AG08395 (cell line): Measurements from ENCODE around the gene PHYHIPL.

ENCODE experiments used
- DNase-seq: peaks from one replicate; pipeline ENCODE4 v3.0.0; 2012; ENCODE audit warnings: mixed read lengths, low spot score

PHYHIPL gene

DNA sequence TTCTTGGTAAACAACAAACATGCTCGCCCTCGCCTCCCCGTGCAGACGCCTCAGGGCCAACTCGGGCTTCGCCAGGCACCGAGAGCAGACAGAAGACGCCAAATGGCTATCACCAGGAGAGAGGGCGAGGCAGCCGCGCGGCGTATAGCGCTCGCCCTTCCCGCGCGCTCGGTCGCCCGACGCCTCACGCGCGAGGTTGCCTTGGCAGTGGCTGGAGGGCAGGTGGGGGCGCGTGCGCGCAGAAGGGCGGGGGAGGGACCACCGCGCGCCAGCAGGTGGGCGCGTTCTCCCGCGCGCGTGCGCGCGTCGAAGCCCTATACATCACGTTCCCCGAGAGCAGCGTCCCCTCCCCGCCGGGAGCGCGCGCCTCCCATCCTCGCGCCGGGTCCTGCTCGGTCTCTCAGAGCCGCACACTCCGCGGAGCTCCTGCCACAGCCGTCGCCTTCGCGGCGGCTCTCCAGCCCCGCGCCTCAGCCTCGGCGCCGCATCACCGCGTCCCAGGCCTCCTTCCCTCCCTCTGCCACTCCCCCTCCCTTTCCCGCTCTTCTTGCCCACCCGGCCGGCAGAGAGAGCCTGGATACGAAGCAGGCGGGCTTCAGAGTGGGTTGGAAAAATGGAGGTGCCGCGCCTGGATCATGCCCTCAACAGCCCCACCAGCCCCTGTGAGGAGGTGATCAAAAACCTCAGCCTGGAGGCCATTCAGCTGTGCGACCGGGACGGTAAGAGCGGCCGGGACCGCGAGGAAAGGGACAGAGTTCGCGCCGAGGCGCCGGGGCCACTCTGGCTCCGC is at the start of gene PHYHIPL:
TSS of gene PHYHIPL (plus strand) at position 403 of the 790 bp plus-strand sequence. CDS start at position 614, 211 bp downstream.
- no peak for DNase-seq

DNA sequence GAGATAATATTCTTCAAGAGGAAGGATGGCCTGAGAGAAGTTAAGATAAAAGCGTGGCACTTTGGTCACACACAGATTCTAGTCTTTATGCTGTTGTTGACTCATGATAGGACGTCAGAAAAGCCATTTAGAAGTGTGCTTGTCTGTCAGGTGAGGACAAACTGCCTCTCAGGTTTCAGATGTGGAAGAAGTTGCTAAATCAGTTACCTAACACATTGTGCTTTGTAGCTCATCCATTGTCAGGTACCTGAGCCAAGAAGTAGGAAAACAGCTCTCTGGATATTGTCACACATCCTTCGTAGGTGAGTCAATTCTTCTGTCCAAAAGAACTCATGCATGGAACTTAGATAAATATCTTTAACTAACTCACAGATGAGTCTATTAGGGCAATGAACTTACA is 49.5 kb upstream of the PHYHIPL start:
- DNase-seq: no peak

DNA sequence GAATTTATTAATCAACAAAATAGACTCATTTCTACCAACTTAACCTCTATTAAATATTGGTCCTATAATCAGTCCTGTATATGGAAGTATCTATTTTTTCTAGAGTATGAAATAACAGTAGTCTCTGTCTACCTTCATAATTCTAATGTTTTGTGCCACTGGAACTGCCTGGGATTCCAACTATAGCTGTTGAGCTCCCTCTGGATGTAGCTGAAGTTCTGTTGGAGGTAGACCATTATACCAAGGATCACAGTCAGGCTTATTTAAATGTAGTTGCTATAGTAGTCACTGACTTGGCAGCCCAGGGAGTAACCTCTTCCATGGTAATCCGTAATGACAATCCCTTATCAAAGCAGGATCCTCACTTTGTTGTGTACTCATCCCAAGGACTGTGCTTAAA is 48.5 kb upstream of the PHYHIPL start:
- no peak for DNase-seq

DNA sequence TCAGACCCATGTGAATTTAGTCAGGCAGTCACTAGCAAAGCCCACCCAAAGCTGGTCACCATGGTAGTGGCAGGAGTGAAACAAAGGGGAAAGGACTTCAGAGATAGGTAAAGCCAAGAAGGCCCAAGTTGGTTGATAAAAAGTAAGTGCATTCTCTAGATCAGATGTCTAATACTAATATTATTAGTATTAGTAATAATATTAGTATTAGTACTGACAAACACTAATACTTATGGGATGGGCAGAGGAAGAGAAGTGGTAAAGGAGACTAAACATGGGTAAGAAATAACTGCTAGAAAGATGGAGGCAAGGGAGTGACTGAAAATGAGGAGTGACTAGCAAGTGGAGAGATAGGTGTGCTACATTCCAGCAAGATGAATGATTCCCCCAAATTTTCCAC is 46.6 kb upstream of the PHYHIPL start:
- DNase-seq: no peak

DNA sequence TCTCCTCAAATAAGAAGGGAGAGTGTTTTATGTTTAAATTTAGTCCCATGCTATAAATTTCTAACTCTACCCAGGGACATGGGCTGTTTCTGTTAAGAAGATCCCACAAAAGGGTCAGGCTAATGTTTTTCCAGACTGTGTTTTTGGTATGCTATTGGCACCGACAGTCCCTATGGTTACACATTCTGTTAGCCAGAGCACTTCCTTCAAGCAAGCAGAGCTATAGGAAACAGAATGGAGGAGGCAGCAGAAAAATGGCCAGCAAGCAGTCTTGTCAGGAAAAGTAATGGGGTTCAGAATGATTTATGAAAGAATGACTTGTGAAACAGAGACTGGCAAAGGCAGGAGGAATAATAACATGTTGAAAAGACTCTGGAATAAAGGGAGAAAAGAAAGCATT is 44.8 kb upstream of the PHYHIPL start:
- no peak for DNase-seq

DNA sequence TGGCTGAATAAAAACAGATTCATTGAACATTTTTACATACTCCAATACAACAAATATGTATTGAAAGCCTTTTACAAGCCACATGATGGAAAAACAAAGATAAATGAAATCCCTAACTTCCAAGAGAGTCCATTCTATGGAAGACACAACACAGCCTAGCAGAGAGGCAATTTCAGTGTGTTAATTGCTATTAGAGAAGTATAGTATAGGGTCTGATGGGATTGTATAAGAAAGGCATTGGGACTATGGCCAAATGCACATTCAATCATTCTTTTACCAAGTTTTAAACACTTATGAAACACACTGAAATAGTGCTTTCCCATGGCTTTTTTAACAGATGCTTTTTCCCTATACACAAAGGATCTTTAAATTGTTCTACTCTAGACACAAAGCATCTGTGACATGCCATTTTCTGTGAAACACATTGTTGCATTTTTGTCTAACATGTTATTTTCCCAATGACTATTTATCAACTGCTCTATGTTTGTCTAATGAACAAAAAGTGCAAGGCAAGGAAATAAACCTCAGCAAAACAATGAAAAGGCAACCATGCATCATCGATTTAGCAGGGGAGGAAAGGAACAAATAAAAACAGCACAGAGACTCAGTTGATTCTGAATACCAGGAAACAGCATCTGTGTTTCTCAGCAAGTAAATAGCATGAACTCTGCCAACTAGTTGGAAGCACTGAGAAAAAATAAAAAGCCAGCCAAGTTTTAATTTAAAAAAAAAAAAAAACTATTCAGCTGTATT is 42.4 kb upstream of the PHYHIPL start:
- DNase-seq: no peak

DNA sequence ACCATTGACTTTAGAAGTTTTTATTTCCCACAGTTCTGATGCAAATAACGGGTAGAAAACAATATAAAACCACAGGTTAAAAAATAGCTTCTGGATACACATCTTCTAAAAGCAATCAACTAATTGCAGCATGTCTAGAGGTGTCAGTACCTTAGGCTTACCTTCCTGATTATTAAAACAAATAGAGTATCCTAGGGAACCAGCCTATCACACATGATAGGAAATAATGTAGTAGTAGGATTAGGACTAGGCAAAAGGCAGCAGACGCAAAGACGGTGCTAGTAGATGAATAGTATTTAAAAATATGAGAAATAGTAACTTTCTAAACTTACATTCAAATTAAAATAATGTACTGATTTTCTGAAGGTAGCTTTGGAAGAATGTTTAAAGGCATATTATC is 41.7 kb upstream of the PHYHIPL start:
- DNase-seq: no peak

DNA sequence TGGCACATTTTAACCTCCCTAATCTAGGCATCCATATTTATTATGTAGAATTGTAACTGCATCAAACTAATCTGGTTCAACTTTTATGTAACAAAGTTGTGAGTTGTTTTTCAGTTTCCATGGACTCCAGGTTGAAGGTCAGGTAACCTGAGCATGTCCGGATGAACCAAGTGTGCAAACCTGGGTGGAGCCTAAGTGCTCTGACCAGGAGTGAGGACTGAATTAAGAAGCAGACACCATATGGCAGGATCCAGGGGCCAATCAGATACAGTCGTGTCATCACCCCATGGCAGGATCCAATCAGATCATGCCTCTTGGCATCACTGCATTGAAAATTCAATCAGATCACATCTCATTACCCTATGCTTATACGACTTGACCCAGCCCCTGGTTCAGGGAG is 41.2 kb upstream of the PHYHIPL start:
- no peak for DNase-seq

DNA sequence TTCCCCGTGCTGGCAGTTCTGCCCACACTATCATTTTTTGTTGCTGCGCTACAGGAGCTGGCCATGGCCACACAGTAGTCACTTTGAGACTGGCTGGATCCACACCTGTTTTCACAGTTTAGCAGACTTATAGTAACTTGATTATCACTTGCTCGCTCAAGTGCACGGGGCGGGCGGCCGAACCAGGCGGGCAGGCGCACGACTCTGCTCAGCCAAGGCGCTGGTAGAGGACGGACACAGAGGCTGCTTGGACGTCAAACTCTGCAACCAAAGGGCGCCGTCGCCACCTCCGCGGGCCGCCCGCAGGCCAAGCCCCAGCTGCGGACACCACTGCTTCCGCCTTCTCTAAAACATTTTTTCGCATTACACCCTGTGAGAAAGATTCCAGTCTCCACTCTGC is 38.4 kb upstream of the PHYHIPL start:
- DNase-seq: no peak

DNA sequence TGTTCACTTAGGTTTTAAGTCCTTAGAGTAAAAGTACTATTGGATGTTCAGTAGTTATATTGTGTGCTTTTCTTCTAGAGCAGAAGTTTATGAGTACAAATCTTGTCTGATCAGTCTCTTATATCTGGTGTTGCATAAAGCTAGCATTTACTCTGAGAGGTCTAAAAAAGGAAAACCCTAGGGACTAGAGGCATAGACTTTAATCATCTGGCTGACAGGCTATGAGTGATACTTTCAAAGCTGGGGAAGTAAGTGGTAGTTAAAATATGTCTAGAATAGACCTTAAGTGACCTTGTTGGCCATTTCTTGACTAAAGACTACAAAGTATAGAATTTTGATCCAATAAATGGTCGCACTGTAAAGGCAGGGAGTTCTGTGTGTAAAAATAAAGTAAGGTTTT is 32.9 kb upstream of the PHYHIPL start:
- DNase-seq: no peak

DNA sequence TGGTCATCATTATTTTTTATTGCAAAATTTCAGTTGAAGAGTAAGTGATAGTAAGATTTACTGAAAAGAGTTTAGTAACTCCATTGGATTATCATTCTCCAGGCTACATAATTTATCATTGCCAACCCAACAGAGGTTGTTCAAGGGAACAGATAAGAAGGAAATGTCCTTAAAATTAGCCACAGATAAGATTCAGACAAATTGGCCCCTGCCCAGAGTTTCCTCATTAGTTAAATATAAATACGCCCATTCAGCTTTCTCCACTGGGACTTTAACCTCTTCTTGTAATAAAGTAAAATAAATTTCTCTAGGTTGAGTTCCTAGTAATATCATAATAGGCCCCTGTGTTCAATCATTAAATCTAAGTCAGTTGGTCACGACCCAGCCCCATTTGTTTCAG is 27.7 kb upstream of the PHYHIPL start:
- DNase-seq: no peak

DNA sequence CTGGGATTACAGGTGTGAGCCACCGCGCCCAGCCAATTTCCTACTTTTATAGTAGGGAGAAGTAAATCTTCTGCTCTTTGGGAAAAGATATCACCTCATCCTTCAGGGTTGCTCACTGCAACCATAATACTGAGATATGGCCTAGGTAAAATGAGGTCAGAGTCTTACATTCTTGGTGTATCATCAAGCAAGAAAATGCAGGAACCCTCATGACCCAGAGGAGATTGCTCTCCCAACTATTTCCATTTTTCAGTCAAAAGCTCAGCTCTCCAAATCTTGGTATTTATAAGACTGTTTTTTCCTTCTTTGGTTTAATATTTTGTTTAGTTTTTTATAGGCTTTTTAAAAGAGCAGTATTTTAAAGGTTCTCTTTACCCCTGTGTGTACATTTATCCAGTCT is 20.9 kb upstream of the PHYHIPL start:
- DNase-seq: no peak

DNA sequence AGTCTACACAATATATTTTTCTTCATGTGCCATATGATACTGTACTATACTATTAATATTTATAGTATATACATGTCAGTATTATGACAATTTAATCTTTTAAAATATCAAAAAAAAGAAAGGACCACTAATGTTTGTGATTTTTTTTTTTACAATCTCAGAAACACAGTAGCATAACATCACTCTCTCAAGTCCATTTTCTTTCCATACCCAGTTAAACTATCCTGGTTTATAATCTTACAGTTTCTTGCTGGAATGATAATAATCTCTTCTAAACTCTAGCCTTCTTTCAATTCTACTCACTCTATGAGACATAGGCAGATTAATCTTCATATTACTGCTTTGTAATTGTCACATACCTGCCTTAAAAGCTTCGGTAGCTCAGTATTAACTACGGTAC is 8.9 kb upstream of the PHYHIPL start:
- DNase-seq: no peak

DNA sequence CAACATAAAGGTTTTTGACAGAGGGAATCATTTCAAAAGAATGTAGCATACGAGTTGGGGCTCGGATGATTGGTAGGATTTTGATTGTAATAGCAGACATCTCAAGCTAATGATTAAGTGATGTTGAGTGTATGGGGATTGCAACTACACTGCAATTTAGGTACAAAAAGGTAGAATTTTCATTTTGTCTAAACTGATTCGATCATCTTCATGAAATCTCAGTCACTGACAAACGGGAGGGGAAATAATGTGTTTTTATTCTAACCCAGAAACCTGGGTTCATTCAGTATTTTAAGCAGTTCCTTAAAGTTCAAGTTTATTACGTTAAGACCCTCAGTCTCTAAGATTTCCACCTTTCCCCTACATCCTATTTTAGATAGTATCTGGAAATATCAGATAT is 3.9 kb upstream of the PHYHIPL start:
- DNase-seq: no peak

DNA sequence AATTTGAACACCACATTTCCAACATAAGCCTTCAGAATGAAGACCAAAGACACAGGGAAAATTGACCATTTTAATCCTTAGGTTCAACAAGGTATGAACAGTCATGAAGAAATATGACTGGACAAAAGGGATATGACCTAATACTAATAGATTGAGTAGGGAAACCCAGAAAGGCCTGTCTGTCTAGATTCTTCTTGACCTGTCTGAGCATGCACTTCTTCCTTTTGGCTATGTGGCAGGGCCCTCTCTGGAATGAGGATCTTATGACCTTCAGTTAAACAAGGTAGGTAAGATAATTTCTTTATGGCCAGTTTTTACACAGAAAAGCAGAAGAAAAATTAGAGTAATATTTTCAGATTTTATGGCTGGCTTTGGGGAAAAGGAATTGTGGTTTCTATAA is 3.0 kb upstream of the PHYHIPL start:
- no peak for DNase-seq

DNA sequence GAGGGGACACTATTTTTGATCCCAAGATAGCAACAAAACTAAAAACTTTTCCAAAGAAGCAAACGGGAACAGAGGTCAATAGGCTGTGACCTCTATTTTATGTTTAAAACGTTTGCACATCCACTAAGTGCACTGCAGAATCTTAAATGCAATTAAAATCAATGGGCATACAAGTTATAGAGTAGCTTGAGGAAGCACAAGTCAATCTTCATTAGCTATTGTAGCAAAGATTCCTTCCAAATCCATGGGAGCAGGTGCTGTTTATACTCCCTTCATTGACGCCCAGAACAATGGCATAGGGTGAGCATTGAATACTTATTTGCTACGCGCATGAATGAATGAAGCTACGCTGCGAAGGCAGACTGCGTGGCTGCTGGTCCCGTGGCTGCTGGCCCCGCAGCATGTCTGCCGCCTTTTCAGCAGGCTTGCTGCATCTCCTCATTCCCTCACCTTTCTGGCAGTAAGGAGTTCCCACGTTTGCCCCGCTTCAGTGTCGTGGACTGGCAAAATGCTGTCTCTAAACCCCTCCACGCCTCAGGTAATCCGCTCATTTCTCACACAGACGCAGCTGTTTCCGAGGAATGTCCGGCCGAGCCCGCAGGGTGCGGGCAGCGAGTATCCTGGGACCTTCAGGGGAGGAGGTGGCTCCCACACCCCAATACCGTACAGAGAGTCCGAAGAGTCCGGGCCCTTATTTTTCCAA is 754 bp upstream of the PHYHIPL start:
- DNase-seq: no peak

DNA sequence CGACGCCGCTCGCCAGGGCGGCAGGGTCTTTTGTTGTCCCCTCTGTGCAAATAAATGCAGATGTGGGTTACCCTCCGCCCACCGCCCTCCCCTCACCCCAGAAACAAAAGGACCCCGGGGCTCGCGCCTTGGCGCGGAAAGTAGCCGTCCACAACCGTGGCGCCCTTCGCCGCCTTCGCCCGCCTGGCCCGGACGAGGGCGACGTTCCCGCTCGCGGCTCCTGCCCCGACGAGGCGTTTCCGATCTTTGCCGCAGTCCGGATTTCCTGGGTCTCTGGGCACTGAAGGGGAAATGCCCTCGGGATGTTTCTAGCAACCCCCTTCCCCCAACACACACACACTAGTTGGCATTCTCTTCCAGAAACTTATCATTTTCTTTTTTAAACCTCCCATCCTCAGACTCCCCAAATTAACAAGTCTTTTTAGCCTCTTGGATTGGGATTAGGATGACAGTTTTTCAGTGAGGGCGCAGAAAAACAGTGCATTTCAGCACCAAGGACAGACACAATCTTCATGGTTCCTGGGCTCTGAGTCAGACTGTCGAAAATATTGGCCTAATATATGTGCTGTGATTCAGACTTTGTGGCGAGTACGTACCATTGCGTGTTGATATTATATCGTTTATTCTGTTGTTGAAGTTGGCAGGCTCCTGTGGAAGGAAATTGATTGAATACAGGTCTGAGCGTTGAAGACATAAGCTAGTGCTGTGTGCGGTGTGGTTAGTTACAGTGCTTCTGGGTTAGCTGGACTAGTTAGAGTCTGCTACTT is 771 bp downstream of the PHYHIPL start:
- peak; percentile 69 for DNase-seq

DNA sequence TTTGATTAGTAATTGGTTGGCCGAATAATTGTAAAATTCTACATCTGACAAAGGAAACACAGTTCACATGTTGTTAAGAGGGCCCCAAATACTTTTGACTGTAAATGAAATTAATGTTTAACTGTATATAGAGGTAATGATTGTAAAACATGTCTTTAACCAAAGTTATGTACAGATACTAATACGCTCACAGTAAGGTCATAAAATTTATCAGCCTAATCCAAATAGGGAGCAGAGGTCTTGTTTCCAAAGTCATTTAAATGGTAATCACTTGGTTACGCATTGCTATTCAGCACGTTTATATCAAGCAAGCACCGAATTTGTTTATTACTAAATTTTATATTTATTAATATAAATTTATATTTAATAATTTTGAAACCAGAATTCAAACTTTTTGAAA is 1.4 kb downstream of the PHYHIPL start:
- no peak for DNase-seq

DNA sequence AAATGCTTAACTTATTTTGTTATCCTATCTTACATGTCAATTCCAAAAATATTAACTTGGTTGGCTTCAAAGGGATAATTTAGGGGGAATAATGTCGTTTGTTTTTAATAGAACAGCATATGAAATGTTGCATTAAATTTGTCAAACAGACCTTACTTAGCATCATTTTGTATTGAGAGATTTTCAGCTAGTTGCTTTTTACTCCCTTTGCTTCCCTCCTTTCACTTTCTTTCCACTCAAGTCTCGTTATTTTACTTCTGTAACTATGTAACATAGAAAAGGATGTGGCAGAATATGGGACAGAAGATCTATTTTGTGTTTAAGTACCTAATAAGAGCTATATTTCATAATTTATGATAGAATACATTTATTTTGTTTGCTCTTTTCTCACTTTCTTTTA is 2.6 kb downstream of the PHYHIPL start:
- no peak for DNase-seq

DNA sequence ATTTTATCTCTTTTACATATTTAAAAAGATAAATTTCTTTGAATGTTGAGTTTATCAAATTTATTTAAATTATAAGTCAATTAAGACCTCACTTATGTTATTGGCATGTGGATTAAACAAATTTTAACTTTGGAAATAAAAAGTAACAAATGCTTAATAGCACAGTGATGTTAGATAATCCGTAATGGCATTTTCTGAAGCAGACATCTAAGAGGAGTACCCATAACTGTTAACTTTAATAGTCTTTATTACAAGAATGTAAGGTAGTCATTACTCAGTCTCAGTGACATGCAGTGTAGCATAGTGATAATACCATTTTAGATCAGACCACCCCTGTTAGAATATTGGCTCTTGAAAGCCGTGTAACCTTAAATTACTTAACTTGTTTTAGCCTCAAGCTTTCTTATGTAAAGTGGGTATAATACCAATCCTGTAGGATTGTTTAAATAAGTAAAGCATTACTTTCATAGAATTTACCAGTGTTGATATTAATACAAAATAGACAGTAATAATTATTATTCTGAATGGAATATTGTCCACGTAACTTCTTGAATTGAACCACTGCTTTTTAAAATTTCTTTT is 4.3 kb downstream of the PHYHIPL start:
- DNase-seq: no peak

DNA sequence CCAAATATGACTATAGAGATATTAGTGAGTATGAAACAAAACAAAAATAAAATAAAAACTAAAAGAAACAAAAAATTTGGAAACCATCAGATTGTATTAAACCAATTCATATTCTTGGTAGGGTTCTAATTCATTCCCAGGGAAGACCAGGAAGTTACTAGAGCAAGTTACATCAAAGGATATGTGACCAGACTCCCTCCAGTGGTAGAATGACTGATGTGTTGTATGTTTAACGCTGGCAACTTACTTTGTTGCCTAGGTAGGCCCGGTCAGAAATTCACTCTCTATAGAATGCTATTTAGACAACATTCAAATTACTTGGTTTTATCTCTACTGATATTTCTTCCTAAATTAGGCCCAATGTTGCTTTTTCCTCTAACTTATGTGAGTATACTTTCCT is 5.2 kb downstream of the PHYHIPL start:
- peak; percentile 59 for DNase-seq

DNA sequence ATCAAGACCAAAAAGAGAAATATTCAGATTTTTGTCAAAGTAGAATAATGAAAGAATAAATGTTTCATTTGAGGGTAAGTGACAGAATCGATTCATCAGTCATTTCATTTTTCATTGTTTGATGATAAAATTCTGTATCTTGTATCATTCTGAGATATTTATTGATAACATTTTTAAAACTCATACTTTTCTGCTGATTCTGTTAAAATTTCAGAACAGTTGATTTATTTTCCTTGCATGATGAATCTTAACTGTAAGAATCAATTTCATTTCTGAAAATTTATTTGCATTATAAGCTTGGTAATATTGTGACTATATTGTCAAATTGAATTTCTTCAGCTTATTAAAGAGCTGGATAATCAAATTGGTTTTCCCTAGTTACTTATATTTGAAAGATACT is 13.9 kb downstream of the PHYHIPL start:
- DNase-seq: no peak
